HEK293 (cell line): Measurements from ENCODE around the gene CDH22.

ENCODE experiments used
- ZNF239 ChIP-seq: fragments of 450-650 bp; formaldehyde crosslinking; IDR thresholded peaks from 2 replicates; pipeline ENCODE4 v1.5.1; 2016; ENCODE audit warnings: missing biosample characterization, missing genetic modification characterization
- ZNF302 ChIP-seq: fragments of 450-650 bp; formaldehyde crosslinking; IDR thresholded peaks from 2 replicates; pipeline ENCODE4 v1.5.1; 2016; ENCODE audit warnings: missing biosample characterization, missing genetic modification characterization, low read depth
- ZNF792 ChIP-seq: fragments of 450-650 bp; formaldehyde crosslinking; IDR thresholded peaks from 2 replicates; pipeline ENCODE4 v1.5.1; 2016; ENCODE audit warnings: missing biosample characterization, missing genetic modification characterization
- TF ChIP-seq, protein P1 (sequence below): fragments of 450-650 bp; formaldehyde crosslinking; IDR thresholded peaks from 2 replicates; pipeline ENCODE4 v1.5.1; 2016; ENCODE audit warnings: missing biosample characterization, missing genetic modification characterization
- TF ChIP-seq, protein P2 (sequence below): fragments of 450-650 bp; formaldehyde crosslinking; IDR thresholded peaks from 2 replicates; pipeline ENCODE4 v1.5.1; 2017; ENCODE audit warnings: missing biosample characterization, mild to moderate bottlenecking, missing genetic modification characterization, moderate library complexity

- TF ChIP-seq, protein P1, sequence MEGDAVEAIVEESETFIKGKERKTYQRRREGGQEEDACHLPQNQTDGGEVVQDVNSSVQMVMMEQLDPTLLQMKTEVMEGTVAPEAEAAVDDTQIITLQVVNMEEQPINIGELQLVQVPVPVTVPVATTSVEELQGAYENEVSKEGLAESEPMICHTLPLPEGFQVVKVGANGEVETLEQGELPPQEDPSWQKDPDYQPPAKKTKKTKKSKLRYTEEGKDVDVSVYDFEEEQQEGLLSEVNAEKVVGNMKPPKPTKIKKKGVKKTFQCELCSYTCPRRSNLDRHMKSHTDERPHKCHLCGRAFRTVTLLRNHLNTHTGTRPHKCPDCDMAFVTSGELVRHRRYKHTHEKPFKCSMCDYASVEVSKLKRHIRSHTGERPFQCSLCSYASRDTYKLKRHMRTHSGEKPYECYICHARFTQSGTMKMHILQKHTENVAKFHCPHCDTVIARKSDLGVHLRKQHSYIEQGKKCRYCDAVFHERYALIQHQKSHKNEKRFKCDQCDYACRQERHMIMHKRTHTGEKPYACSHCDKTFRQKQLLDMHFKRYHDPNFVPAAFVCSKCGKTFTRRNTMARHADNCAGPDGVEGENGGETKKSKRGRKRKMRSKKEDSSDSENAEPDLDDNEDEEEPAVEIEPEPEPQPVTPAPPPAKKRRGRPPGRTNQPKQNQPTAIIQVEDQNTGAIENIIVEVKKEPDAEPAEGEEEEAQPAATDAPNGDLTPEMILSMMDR (tag by site-specific recombination): no peak
- no peak for TF ChIP-seq ZNF239 (tag by site-specific recombination)
- TF ChIP-seq, protein P2, sequence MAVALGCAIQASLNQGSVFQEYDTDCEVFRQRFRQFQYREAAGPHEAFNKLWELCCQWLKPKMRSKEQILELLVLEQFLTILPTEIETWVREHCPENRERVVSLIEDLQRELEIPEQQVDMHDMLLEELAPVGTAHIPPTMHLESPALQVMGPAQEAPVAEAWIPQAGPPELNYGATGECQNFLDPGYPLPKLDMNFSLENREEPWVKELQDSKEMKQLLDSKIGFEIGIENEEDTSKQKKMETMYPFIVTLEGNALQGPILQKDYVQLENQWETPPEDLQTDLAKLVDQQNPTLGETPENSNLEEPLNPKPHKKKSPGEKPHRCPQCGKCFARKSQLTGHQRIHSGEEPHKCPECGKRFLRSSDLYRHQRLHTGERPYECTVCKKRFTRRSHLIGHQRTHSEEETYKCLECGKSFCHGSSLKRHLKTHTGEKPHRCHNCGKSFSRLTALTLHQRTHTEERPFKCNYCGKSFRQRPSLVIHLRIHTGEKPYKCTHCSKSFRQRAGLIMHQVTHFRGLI: no peak
- TF ChIP-seq ZNF792 (tag by site-specific recombination): no peak
- no peak for TF ChIP-seq ZNF302 (tag by site-specific recombination)
These were observed 100.5 kb downstream of the CDH22 start for GRCh38 chr20:46207793-46208192.
